Colonic mucosa (tissue), 4 donors: ENCODE data around the gene SYT3. TPM values are rescaled to one million over a fixed set of nuclear protein-coding genes. Genes with fewer than 3 reads are reported as not detected.

Experiments
- DNase-seq: peaks from one replicate; pipeline ENCODE4 v3.0.0-alpha.2; 2020
- H3K27ac ChIP-seq: fragments of 200-600 bp; one replicate; pipeline ENCODE4 v1.8.0; 2021
- H3K27me3 ChIP-seq: fragments of 200-600 bp; one replicate; pipeline ENCODE4 v1.8.0; 2021
- H3K36me3 ChIP-seq: fragments of 200-600 bp; one replicate; pipeline ENCODE4 v1.8.0; 2021
- H3K4me1 ChIP-seq: fragments of 200-600 bp; one replicate; pipeline ENCODE4 v1.8.0; 2021; ENCODE audit warnings: mild to moderate bottlenecking
- H3K4me3 ChIP-seq: fragments of 200-600 bp; one replicate; pipeline ENCODE4 v1.8.0; 2021
- H3K9ac ChIP-seq, 2 donors: one replicate each; pipeline ENCODE4 v1.7.0; 2013; ENCODE audit warnings: control low read depth in 2 of 2, low read depth in 2 of 2, low read length in 2 of 2
- H3K9me3 ChIP-seq: fragments of 200-600 bp; one replicate; pipeline ENCODE4 v1.8.0; 2021
- CTCF ChIP-seq: fragments of 200-600 bp; IDR thresholded peaks from one replicate; pipeline ENCODE4 v1.8.0; 2022; ENCODE audit warnings: antibody characterized with exemption, mild to moderate bottlenecking
- intact Hi-C: fragments of 100-400 bp; cut with DNase I; formaldehyde crosslinking; loops from one replicate; pipeline ENCODE4 v1.14.1; 2022
- total RNA-seq, 2 donors: library from RNA; stranded (reverse); fragmentation: NEBNext Ultra II Directional in 1 of 2; extraction: Animal tissue kit (Norgen Biotek cat#: 25700) in 1 of 2; gene quantifications; one replicate each; pipeline ENCODE4 v1.2.1, GENCODE V29; 2021
- donor health status: healthy.
- donor health status: DM: no; HTN: no; CAD: no.
- donor health status: DM: no; HTN: no; CAD: no.

The SYT3 gene
- total RNA-seq, 2 donors from 2014 or later = 0.13 TPM; not detected in 1

GRCh38 chr19:50678323-50678722 is 38.6 kb upstream of the SYT3 start:
- H3K9ac ChIP-seq = no peak overlapping the region
- no peaks in the 10 kb centered on the region for H3K9me3 ChIP-seq
- DNase-seq = no peak
- no peak for TF ChIP-seq CTCF
- H3K4me3 ChIP-seq = no peak overlapping the region
- no peaks in the 10 kb centered on the region for H3K4me1 ChIP-seq
- H3K36me3 ChIP-seq = no peaks in the 10 kb centered on the region
- H3K27me3 ChIP-seq = no peaks in the 10 kb centered on the region
- intact Hi-C loops = no loop called here
- H3K27ac ChIP-seq = no peak overlapping the region

- Histone ChIP-seq H3K27ac (no peak overlapping the region), H3K9ac (no peak overlapping the region), H3K9me3 (no peaks in the 10 kb centered on the region), H3K27me3 (no peaks in the 10 kb centered on the region), H3K4me3 (no peak overlapping the region), H3K36me3 (no peaks in the 10 kb centered on the region), H3K4me1 (no peaks in the 10 kb centered on the region)
- no peak for DNase-seq
- intact Hi-C loops = no loop called here
- TF ChIP-seq CTCF = no peak
Observed at GRCh38 chr19:50677636-50678035, 38.0 kb upstream of the SYT3 start.

- no peaks in the 10 kb centered on the region for H3K36me3 ChIP-seq
- no peaks in the 10 kb centered on the region for H3K27me3 ChIP-seq
- no peaks in the 10 kb centered on the region for H3K9me3 ChIP-seq
- DNase-seq = no peak
- H3K27ac ChIP-seq = no peak overlapping the region
- H3K4me1 ChIP-seq = no peaks in the 10 kb centered on the region
- H3K4me3 ChIP-seq = no peak overlapping the region
- TF ChIP-seq CTCF = no peak
- H3K9ac ChIP-seq = no peak overlapping the region
- intact Hi-C loops = no loop called here
Observed at GRCh38 chr19:50676625-50677197, 37.0 kb upstream of the SYT3 start.

GRCh38 chr19:50673118-50673517 is 33.4 kb upstream of the SYT3 start:
- DNase-seq = no peak
- intact Hi-C loops = no loop called here
- H3K27me3 ChIP-seq = peaks cover 15% of the 10 kb centered on the region
- H3K9ac ChIP-seq = no peak overlapping the region
- no peaks in the 10 kb centered on the region for H3K4me1 ChIP-seq
- H3K27ac ChIP-seq = no peak overlapping the region
- TF ChIP-seq CTCF = no peak
- H3K36me3 ChIP-seq = no peaks in the 10 kb centered on the region
- no peaks in the 10 kb centered on the region for H3K9me3 ChIP-seq
- H3K4me3 ChIP-seq = no peak overlapping the region

- Histone ChIP-seq H3K9me3 (no peaks in the 10 kb centered on the region), H3K9ac (no peak overlapping the region), H3K27ac (no peak overlapping the region), H3K4me3 (no peak overlapping the region), H3K27me3 (peaks cover 37% of the 10 kb centered on the region), H3K36me3 (no peaks in the 10 kb centered on the region), H3K4me1 (no peaks in the 10 kb centered on the region)
- no peak for DNase-seq
- intact Hi-C loops = no loop called here
- TF ChIP-seq CTCF = no peak
Observed at GRCh38 chr19:50670102-50670380, 30.4 kb upstream of the SYT3 start.
